Hair follicle dermal papilla cell (primary cell): ENCODE data around the gene SLC4A8. TPM values are rescaled to one million over a fixed set of nuclear protein-coding genes. Genes with fewer than 3 reads are reported as not detected.

Experiments
- total RNA-seq: library from RNA; depleted of rRNA; stranded (reverse); fragments of >200 nt; gene quantifications from 2 replicates; pipeline ENCODE4 v1.2.3, GENCODE V29; 2012

The SLC4A8 gene
- 6.7 and 7.7 TPM in 2 replicates for total RNA-seq

DNA sequence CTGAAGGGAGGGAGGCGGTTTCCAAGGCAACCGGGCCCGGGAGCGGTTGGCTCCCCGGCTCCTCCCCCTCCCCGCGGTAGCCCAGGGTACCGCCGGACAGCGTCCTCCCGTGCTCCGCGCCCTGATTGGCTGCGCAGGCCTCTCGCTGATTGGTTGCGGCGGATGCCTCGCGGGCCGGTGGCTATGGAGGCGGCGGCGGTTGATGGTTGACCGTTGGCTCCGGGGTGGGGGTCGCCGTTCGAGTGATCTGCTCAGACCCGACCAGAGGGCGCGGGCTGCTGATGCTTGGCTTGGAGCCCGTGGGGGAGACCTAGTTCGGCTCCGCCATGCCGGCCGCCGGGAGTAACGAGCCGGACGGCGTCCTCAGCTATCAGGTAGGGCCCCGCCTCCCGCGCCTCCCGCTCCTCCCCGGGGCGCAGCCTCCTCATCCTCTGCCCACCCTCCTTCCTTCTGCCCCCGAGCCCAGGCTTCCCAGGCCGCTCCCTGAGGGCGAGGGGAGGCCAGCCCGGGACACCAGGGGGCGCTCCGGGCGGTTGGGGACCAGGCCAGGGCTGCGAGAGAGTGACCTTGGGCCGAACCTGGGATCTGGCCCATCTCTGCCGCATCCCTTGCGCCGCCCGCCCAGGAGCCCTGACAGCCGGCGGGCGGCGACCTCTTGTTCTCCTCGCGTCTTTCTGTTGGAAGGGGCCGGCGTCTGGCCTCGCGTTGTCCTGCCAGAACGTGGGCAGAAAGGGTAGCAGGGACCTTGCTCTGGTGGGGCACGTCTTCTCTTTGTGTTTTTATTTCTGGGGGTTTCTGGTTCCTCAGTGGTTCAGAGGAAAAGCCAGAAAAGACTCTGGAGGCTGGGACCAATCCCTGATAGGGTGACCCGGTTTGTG, at the start of gene SLC4A8:
Gene SLC4A8 (plus strand): TSS at position 170 of the 878 bp plus-strand sequence. CDS start 157 bp downstream, at position 327.

DNA sequence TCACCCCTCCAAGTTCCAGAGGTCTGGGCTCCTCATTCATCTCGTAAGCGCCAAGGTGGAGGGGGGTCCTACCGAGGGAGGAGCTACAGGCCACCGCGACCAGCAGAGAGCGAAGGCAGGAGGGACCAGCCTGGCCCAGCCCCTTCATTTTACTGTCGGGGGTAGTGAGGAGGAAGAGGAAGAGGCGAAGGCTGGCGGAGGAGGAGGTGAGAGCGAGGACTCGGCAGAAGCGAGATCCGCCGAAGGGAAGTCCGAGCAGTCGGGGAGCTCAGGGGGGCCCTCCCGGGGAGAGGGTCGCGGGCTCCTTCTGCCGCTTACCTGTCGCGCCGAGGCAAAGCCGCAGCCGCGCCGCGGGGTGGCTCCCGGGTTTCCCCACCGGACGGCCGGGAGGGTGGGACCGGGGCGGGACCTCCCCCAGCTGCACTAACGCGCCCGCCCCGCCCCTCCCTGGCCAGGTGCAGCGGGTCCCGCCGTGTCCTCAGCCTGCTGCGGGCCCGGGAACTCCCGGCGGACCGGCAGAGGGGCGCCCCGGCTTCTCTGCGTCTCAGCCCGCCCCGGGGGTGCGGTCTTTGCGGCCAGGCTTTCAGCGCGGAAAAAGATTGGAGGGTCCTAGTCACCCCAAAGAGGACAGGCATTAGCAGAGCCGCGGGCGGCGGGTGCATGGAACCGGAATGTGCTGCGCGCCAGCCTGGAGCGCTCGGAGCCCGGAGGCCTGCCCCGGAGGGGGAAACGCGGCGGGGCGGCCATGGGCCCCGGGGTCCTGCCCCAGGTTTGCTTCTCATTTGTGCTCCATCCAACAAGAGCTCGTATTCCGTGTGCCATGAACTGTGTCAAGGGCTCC, 33.1 kb upstream of the SLC4A8 start, which contains the start of gene GALNT6:
Gene GALNT6 (minus strand): TSS at position 124 of the 841 bp plus-strand sequence. CDS start 11,625 bp downstream, outside the sequence.

Other genes starting within 250 kb of the SLC4A8 start
- 8.7 and 11.5 TPM in 2 replicates for gene POU6F1, start 206.8 kb upstream of the SLC4A8 start, total RNA-seq
- gene DAZAP2, start 186.0 kb upstream of the SLC4A8 start, total RNA-seq: 137 and 144 TPM in 2 replicates
- 31.5 TPM in 2 replicates for gene SMAGP, start 154.4 kb upstream of the SLC4A8 start, total RNA-seq
- 0.24 TPM in 1 of 2 replicates, not detected in the other for gene BIN2, start 100.7 kb upstream of the SLC4A8 start, total RNA-seq
- not detected in 2 replicates for gene CELA1, start 78.2 kb upstream of the SLC4A8 start, total RNA-seq
- 42.2 and 48.9 TPM in 2 replicates for gene GALNT6, start 33.4 kb upstream of the SLC4A8 start, total RNA-seq
- gene SCN8A, start 166.4 kb downstream of the SLC4A8 start, total RNA-seq: 37.4 and 50.6 TPM in 2 replicates